Measurements from ENCODE around the gene GNG4.

GNG4 gene

DNA sequence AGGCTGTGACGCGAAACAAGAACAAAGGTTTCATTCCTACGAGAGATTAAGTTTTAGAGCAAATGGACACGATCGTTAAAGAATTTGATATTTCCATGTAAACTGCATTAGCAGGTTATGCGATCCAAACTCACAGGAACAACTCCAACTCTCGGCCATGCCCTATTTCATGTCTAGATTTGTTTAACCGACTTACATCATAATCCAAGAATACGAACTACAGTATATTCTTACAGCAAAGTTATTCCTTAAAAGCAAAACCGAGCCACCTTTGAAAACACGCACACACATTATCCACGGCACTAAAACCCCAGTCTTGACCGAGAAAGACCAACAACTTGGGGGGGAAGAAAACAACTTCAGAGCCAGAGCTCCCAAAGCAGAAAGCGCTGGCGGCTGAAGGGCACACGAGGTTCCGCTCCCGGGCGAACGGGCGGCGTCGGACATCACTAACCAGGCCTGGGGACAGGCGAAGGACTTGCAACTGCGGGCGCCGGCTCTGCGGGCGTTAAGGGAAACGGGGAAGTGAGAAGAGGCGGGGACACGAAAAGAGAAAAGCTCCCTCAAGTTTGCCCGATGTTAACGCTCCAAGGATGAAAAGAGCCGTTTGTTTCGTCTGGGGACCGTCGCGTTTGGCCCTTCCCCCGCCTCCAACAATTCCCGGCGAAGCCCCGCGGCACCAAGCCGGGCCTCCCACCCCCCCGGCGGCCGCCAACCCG is 146.0 kb downstream of the GNG4 start:
- 1% methylated on average over 38 to 48 of the region's 49 CpGs for WGBS, 2 experiments (ENCODE audit: insufficient coverage in 2 of 2)
- Histone ChIP-seq H3K36me3 (ENCODE audit: control insufficient read depth, insufficient read depth, low read length) (peaks cover 5% of the 10 kb centered on the region), H3K27ac (ENCODE audit: low read depth, low read length, severe bottlenecking) (peak overlapping the region; percentile 57), H3K4me3 (ENCODE audit: extremely low read depth, insufficient read depth, low read length, poor library complexity, severe bottlenecking) (peak overlapping the region; percentile 70), H3K9me3 (ENCODE audit: control insufficient read depth, low read length) (no peaks in the 10 kb centered on the region), H3K4me1 (ENCODE audit: control insufficient read depth, insufficient read depth, low read length, poor library complexity, severe bottlenecking) (no peaks in the 10 kb centered on the region)

DNA sequence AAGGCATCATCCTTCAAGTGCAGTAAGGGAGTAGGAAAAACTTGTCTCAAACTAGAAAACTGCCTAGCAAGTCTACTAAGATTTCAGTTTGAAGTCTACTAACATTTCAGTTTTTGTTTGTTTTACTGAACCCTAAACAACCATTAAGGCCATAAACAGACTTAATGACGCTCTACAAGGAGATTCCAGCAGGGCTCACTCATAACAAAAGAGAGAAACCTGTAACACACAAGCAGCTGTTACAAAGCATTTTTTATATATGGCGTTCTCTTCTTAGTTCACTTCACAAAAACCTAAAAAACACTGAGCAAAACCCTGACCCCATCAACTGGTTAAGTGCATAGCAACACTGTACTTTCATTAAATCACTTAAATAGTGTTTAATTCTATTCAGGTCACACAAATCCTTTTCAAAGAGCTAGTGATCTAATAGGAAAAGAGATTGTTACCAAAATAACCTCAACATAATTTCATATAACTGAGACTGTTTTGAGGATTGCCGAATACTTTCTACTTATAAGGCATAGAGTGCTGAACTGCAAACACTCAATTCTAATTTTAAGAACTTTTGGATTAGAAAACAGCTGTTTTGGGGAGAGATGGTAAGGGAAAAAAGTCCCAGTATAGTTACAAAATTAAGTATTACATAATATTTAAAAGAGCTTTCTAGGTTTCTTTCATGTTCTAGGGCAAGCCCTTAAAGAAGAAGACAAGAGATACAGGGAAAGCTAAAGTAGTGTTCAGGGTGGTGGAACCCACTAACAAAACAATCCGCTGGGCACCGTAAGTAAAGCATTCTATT is 146.8 kb downstream of the GNG4 start:
- Histone ChIP-seq H3K27ac (ENCODE audit: low read depth, low read length, severe bottlenecking) (peak overlapping the region; percentile 57), H3K9me3 (ENCODE audit: control insufficient read depth, low read length) (no peaks in the 10 kb centered on the region), H3K4me1 (ENCODE audit: control insufficient read depth, insufficient read depth, low read length, poor library complexity, severe bottlenecking) (no peaks in the 10 kb centered on the region), H3K36me3 (ENCODE audit: control insufficient read depth, insufficient read depth, low read length) (peaks cover 5% of the 10 kb centered on the region), H3K4me3 (ENCODE audit: extremely low read depth, insufficient read depth, low read length, poor library complexity, severe bottlenecking) (peak overlapping the region; percentile 70)
- WGBS, 2 experiments (ENCODE audit: insufficient coverage in 2 of 2) = 10 to 18% methylated on average over 2 to 3 of the region's 5 CpGs

DNA sequence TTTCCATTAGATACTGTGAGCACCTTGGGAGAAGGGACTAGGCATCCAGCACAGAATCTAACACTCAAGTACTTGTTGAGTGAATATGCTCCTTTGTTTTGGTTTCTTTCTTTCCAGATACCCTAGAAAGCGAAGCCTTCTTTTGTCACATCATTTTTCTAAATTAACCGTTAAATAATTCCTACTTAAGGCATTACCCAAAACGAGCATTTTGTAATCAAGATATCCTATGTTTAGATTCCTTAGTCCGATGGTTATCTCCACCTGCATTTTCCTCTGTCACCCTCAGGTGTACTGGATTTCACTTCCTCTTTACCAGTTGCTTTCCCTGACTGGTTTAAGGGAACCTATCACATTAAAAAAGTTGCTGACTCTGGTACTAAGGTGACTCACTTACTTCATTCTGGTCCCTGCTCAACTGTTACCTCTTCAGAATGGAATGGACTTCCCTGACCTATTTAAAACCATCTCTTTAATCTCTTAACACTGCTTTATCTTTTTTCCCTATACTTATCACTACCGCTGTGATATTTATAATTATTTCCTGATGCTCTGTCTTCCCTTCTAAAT is 148.5 kb downstream of the GNG4 start:
- Histone ChIP-seq H3K4me1 (ENCODE audit: control insufficient read depth, insufficient read depth, low read length, poor library complexity, severe bottlenecking) (no peaks in the 10 kb centered on the region), H3K36me3 (ENCODE audit: control insufficient read depth, insufficient read depth, low read length) (peaks cover 5% of the 10 kb centered on the region), H3K27ac (ENCODE audit: low read depth, low read length, severe bottlenecking) (no peak overlapping the region), H3K9me3 (ENCODE audit: control insufficient read depth, low read length) (no peaks in the 10 kb centered on the region), H3K4me3 (ENCODE audit: extremely low read depth, insufficient read depth, low read length, poor library complexity, severe bottlenecking) (no peak overlapping the region)
- 94 to 98% methylated on average over 4 of the region's 5 CpGs for WGBS, 2 experiments (ENCODE audit: insufficient coverage in 2 of 2)
